ENCODE measurements around the gene NXN. TPM values are rescaled to one million over a fixed set of nuclear protein-coding genes. Genes with fewer than 3 reads are reported as not detected.

Gene NXN
- total RNA-seq, 1 donor from 2014 or later = 177 TPM

DNA sequence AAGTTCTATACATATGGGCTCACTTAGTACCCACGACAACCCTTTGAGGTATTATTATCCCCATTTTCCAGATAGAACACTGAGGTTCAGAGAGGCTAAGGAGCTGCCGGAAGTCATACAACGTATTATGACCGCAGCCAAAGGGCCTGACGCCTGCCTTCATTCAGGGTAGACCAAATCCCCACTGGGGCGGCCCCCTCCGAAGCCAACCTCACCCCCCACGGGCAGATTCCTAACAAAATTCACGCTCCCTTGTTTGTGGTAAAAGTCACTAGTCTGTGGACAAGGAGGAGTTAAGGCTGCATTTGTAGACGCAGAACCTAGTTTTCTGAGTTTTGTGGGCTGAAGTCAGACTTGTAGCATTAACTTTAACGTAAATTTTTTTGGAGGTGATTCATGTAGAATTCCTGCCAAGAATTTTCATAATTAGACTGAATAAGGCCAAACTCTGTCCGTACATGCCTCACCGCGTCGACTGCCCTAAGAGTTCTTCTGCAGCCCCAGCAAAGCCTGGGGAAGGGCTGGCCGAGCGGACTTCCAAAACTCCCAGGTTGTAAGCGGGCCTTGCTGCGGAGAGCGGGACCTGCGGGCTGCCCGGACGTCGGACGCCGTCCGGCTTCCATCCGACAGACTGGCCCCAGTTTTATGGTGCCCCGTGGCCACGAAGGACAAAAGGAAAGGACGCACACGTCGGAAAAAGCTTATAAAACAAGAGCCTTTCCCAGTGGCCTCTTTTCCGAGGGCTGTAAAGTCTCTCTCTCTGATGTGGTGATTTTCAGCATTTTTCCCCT is 75.7 kb downstream of the NXN start:
- peaks cover 2% of the 10 kb centered on the region for H3K27me3 Mint-ChIP-seq (ENCODE audit: unreplicated experiment)
- H3K9me3 Mint-ChIP-seq (ENCODE audit: unreplicated experiment) = peaks cover 6% of the 10 kb centered on the region
- no peaks in the 10 kb centered on the region for H3K36me3 Mint-ChIP-seq (ENCODE audit: unreplicated experiment)
- TF ChIP-seq, protein P1, sequence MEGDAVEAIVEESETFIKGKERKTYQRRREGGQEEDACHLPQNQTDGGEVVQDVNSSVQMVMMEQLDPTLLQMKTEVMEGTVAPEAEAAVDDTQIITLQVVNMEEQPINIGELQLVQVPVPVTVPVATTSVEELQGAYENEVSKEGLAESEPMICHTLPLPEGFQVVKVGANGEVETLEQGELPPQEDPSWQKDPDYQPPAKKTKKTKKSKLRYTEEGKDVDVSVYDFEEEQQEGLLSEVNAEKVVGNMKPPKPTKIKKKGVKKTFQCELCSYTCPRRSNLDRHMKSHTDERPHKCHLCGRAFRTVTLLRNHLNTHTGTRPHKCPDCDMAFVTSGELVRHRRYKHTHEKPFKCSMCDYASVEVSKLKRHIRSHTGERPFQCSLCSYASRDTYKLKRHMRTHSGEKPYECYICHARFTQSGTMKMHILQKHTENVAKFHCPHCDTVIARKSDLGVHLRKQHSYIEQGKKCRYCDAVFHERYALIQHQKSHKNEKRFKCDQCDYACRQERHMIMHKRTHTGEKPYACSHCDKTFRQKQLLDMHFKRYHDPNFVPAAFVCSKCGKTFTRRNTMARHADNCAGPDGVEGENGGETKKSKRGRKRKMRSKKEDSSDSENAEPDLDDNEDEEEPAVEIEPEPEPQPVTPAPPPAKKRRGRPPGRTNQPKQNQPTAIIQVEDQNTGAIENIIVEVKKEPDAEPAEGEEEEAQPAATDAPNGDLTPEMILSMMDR (IDR thresholded peaks at IDR 0.05; ENCODE audit: partially characterized antibody, unreplicated experiment) = no peak
- H3K4me1 Mint-ChIP-seq (ENCODE audit: low read depth, unreplicated experiment) = peaks cover 36% of the 10 kb centered on the region
- H3K27ac Mint-ChIP-seq (ENCODE audit: unreplicated experiment) = no peak overlapping the region
- DNase-seq = no peak
- no peak overlapping the region for H3K4me3 Mint-ChIP-seq (ENCODE audit: unreplicated experiment)

DNA sequence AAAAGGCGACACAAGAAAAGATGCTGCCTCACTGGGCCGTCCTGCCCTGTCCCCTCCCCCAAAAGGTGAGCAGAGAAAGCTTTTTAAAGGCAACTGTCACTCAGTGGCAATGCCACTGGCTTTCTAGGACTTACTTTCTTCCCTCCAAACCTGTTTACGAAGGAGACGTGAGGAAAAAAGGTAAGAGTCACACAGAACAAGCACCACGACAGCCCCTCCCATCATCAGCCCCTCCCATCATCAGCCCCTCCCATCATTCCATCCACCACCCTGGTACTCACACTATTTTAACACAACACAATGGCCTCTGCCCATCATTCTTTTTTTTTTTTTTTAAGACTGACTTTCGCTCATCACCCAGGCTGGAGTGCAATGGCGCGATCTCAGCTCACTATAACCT is 77.1 kb downstream of the NXN start:
- TF ChIP-seq, protein P1 (IDR thresholded peaks at IDR 0.05; ENCODE audit: partially characterized antibody, unreplicated experiment) = no peak
- H3K4me1 Mint-ChIP-seq (ENCODE audit: low read depth, unreplicated experiment) = peaks cover 44% of the 10 kb centered on the region
- no peaks in the 10 kb centered on the region for H3K36me3 Mint-ChIP-seq (ENCODE audit: unreplicated experiment)
- H3K4me3 Mint-ChIP-seq (ENCODE audit: unreplicated experiment) = no peak overlapping the region
- DNase-seq = no peak
- H3K9me3 Mint-ChIP-seq (ENCODE audit: unreplicated experiment) = peaks cover 9% of the 10 kb centered on the region
- H3K27ac Mint-ChIP-seq (ENCODE audit: unreplicated experiment) = peak overlapping the region; percentile 44
- peaks cover 2% of the 10 kb centered on the region for H3K27me3 Mint-ChIP-seq (ENCODE audit: unreplicated experiment)

DNA sequence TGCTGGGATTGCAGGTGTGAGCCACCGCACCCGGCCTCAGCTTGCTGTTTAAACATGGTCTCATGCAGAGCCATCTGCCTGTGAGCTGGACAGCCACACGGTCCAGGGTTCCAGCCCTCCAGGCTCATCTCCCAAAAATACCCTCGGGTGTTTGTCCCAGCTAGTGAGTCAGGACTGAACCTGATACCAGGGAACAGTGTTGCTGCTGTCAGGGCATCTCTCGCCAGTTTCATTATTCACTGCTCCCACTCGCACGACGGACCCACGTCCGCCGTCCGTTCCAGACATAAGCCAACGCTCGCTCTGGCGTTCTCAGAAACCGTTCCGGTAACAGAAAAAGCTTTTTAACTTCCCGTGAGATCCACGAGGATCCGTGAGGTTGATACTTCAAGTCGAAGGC is 77.6 kb downstream of the NXN start:
- H3K36me3 Mint-ChIP-seq (ENCODE audit: unreplicated experiment) = no peaks in the 10 kb centered on the region
- H3K27me3 Mint-ChIP-seq (ENCODE audit: unreplicated experiment) = peaks cover 4% of the 10 kb centered on the region
- no peak for DNase-seq
- H3K27ac Mint-ChIP-seq (ENCODE audit: unreplicated experiment) = peak overlapping the region; percentile 44
- H3K4me1 Mint-ChIP-seq (ENCODE audit: low read depth, unreplicated experiment) = peaks cover 49% of the 10 kb centered on the region
- H3K4me3 Mint-ChIP-seq (ENCODE audit: unreplicated experiment) = peak overlapping the region; percentile 60
- peaks cover 14% of the 10 kb centered on the region for H3K9me3 Mint-ChIP-seq (ENCODE audit: unreplicated experiment)
- TF ChIP-seq, protein P1 (IDR thresholded peaks at IDR 0.05; ENCODE audit: partially characterized antibody, unreplicated experiment) = no peak

DNA sequence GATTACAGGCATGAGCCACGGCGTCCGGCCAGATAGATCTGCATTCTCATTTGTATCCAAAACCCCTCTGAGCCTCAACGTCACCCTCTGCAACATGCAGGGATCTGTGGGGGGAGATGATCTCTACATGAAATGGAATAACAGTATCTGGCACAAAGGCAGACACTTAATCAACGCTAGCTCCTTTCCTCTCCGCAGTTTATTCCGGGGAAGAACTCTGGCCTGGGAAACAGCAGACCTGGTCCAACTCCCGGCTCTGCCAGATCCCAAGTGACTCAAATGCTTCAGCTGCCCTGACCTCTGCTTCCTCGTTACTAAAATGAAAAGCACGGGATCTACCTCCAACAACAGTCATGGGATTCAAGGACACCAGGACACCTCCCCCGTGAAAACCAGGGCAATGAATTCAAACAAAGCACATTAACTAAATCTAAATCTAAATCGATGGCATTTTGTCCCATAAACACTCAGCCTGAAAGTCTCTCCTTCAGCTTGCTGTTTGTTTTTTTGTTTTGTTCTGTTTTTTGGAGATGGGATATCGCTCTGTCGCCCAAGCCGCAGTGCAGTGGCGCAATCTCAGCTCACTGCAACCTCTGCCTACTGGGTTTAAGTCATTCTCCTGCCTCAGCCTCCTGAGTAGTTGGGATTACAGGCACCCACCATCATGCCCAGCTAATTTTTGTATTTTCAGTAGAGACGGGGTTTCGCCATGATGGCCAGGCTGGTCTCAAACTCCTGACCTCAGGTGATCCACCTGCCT is 78.2 kb downstream of the NXN start:
- H3K9me3 Mint-ChIP-seq (ENCODE audit: unreplicated experiment) = peaks cover 20% of the 10 kb centered on the region
- TF ChIP-seq, protein P1 (IDR thresholded peaks at IDR 0.05; ENCODE audit: partially characterized antibody, unreplicated experiment) = no peak
- no peak for DNase-seq
- H3K27ac Mint-ChIP-seq (ENCODE audit: unreplicated experiment) = peak overlapping the region; percentile 83
- H3K4me3 Mint-ChIP-seq (ENCODE audit: unreplicated experiment) = peak overlapping the region; percentile 7
- no peaks in the 10 kb centered on the region for H3K36me3 Mint-ChIP-seq (ENCODE audit: unreplicated experiment)
- H3K27me3 Mint-ChIP-seq (ENCODE audit: unreplicated experiment) = peaks cover 10% of the 10 kb centered on the region
- peaks cover 53% of the 10 kb centered on the region for H3K4me1 Mint-ChIP-seq (ENCODE audit: low read depth, unreplicated experiment)

Data from glutamatergic neuron (in vitro differentiated cells).